HAP-1 (cell line): ENCODE data around the gene UNCX.

Experiments
- DNase-seq, 2 experiments: peaks; one replicate each; pipeline ENCODE4 v3.0.0-alpha.2; 2016 to 2020; ENCODE audit warnings: low spot score in 2 of 2
- H3K27me3 ChIP-seq: fragments of 250-450 bp; sonication (Bioruptor Pico); 2 replicates; pipeline ENCODE4 v1.5.1; 2020; ENCODE audit warnings: low read depth, mild to moderate bottlenecking, moderate library complexity
- H3K36me3 ChIP-seq: fragments of 250-450 bp; sonication (Bioruptor Pico); replicated peaks from 2 replicates; pipeline ENCODE4 v1.5.1; 2020; ENCODE audit warnings: mild to moderate bottlenecking
- H3K4me1 ChIP-seq: fragments of 250-450 bp; sonication (Bioruptor Pico); 2 replicates; pipeline ENCODE4 v1.5.1; 2020; ENCODE audit warnings: mild to moderate bottlenecking
- H3K4me3 ChIP-seq: fragments of 250-450 bp; sonication (Bioruptor Pico); 2 replicates; pipeline ENCODE4 v1.5.1; 2020; ENCODE audit warnings: mild to moderate bottlenecking, moderate library complexity
- H3K9me3 ChIP-seq: fragments of 250-450 bp; sonication (Bioruptor Pico); 2 replicates; pipeline ENCODE4 v1.5.1; 2020; ENCODE audit warnings: mild to moderate bottlenecking, moderate library complexity
- in situ Hi-C: fragments of 300-500 bp; cut with MboI; formaldehyde crosslinking; loops from 3 replicates; pipeline ENCODE4 v1.14.3; 2020; ENCODE audit warnings: low sequenced_read_pairs, inconsistent platforms, mixed read lengths

UNCX gene

GRCh38 chr7:1223196-1223981, 9.3 kb upstream of the UNCX start:
- Histone ChIP-seq H3K27me3 (no peaks in the 10 kb centered on the region), H3K4me1 (peaks cover 5% of the 10 kb centered on the region), H3K4me3 (no peak overlapping the region), H3K9me3 (no peaks in the 10 kb centered on the region), H3K36me3 (no peaks in the 10 kb centered on the region)
- DNase-seq, result no peak
- in situ Hi-C loops, result no loop called here

- Histone ChIP-seq H3K36me3 (no peaks in the 10 kb centered on the region), H3K27me3 (no peaks in the 10 kb centered on the region), H3K9me3 (no peaks in the 10 kb centered on the region), H3K4me1 (peaks cover 5% of the 10 kb centered on the region), H3K4me3 (no peak overlapping the region)
- peak in 1 of 2 experiments; percentile 70 for DNase-seq
- in situ Hi-C loops, result no loop called here
These were observed 8.5 kb upstream of the UNCX start for GRCh38 chr7:1224086-1224716.

GRCh38 chr7:1225030-1225429, 7.6 kb upstream of the UNCX start:
- H3K4me3 ChIP-seq, result peak overlapping the region; percentile 12; the same call in 1 of the 2 replicates
- no peaks in the 10 kb centered on the region for H3K27me3 ChIP-seq
- in situ Hi-C loops, result no loop called here
- H3K9me3 ChIP-seq, result no peaks in the 10 kb centered on the region
- H3K4me1 ChIP-seq, result peaks cover 5% of the 10 kb centered on the region
- no peak for DNase-seq
- no peaks in the 10 kb centered on the region for H3K36me3 ChIP-seq

GRCh38 chr7:1225441-1226185, 7.1 kb upstream of the UNCX start:
- peak in 1 of 2 experiments; percentile 70 for DNase-seq
- Histone ChIP-seq H3K9me3 (no peaks in the 10 kb centered on the region), H3K36me3 (no peaks in the 10 kb centered on the region), H3K27me3 (no peaks in the 10 kb centered on the region), H3K4me1 (peaks cover 5% of the 10 kb centered on the region), H3K4me3 (peak overlapping the region; percentile 12; the same call in 1 of the 2 replicates)
- in situ Hi-C loops, result no loop called here

- Histone ChIP-seq H3K4me3 (no peak overlapping the region), H3K27me3 (peaks cover 5% of the 10 kb centered on the region), H3K4me1 (peaks cover 5% of the 10 kb centered on the region), H3K36me3 (no peaks in the 10 kb centered on the region), H3K9me3 (no peaks in the 10 kb centered on the region)
- no peak for DNase-seq
- in situ Hi-C loops, result no loop called here
These were observed 6.3 kb upstream of the UNCX start for GRCh38 chr7:1226186-1226901.

- no peaks in the 10 kb centered on the region for H3K36me3 ChIP-seq
- in situ Hi-C loops, result no loop called here
- peaks cover 5% of the 10 kb centered on the region for H3K4me1 ChIP-seq
- H3K4me3 ChIP-seq, result no peak overlapping the region
- peaks cover 12% of the 10 kb centered on the region for H3K27me3 ChIP-seq
- DNase-seq, result no peak
- no peaks in the 10 kb centered on the region for H3K9me3 ChIP-seq
These were observed 5.4 kb upstream of the UNCX start for GRCh38 chr7:1227071-1227804.

- Histone ChIP-seq H3K4me3 (no peak overlapping the region), H3K36me3 (no peaks in the 10 kb centered on the region), H3K9me3 (no peaks in the 10 kb centered on the region), H3K4me1 (peaks cover 5% of the 10 kb centered on the region), H3K27me3 (peaks cover 13% of the 10 kb centered on the region)
- no peak for DNase-seq
- in situ Hi-C loops, result no loop called here
These were observed 4.7 kb upstream of the UNCX start for GRCh38 chr7:1227814-1228544.

- peaks cover 5% of the 10 kb centered on the region for H3K4me1 ChIP-seq
- H3K9me3 ChIP-seq, result no peaks in the 10 kb centered on the region
- H3K36me3 ChIP-seq, result no peaks in the 10 kb centered on the region
- no peak overlapping the region for H3K4me3 ChIP-seq
- DNase-seq, result no peak
- in situ Hi-C loops, result no loop called here
- H3K27me3 ChIP-seq, result peaks cover 17% of the 10 kb centered on the region
These were observed 4.0 kb upstream of the UNCX start for GRCh38 chr7:1228545-1229201.

- peaks cover under 1% of the 10 kb centered on the region; the same call in 1 of the 2 replicates for H3K4me1 ChIP-seq
- in situ Hi-C loops, result no loop called here
- no peak overlapping the region for H3K4me3 ChIP-seq
- H3K27me3 ChIP-seq, result peaks cover 24% of the 10 kb centered on the region
- H3K9me3 ChIP-seq, result no peaks in the 10 kb centered on the region
- no peaks in the 10 kb centered on the region for H3K36me3 ChIP-seq
- no peak for DNase-seq
These were observed 3.3 kb upstream of the UNCX start for GRCh38 chr7:1229202-1229947.

GRCh38 chr7:1229956-1230355, 2.7 kb upstream of the UNCX start:
- H3K4me1 ChIP-seq, result no peaks in the 10 kb centered on the region
- H3K27me3 ChIP-seq, result peaks cover 30% of the 10 kb centered on the region
- DNase-seq, result no peak
- H3K4me3 ChIP-seq, result no peak overlapping the region
- H3K36me3 ChIP-seq, result no peaks in the 10 kb centered on the region
- H3K9me3 ChIP-seq, result no peaks in the 10 kb centered on the region
- in situ Hi-C loops, result no loop called here

- DNase-seq, result no peak
- H3K27me3 ChIP-seq, result peaks cover 37% of the 10 kb centered on the region
- H3K4me3 ChIP-seq, result no peak overlapping the region
- H3K9me3 ChIP-seq, result no peaks in the 10 kb centered on the region
- no peaks in the 10 kb centered on the region for H3K36me3 ChIP-seq
- H3K4me1 ChIP-seq, result no peaks in the 10 kb centered on the region
- in situ Hi-C loops, result no loop called here
These were observed 2.1 kb upstream of the UNCX start for GRCh38 chr7:1230411-1231213.
